GM10248 (cell line): ENCODE measurements around the gene CORO2A.

Experiments
- CTCF ChIA-PET: fragments of 300-600 bp; sonication (Branson Sonifier 250); formaldehyde crosslinking; extraction: SDS; loops from one replicate; lab custom pipeline; 2021; ENCODE audit warnings: antibody characterized with exemption; lab: Yijun Ruan, JAX
- POLR2A ChIA-PET: fragments of 350-650 bp; sonication (Branson Sonifier 250); formaldehyde crosslinking; extraction: SDS; loops from one replicate; lab custom pipeline; 2020; ENCODE audit warnings: antibody characterized with exemption; lab: Yijun Ruan, JAX
- DNase-seq: peaks from one replicate; pipeline ENCODE4 v3.0.0; 2012; ENCODE audit errors: extremely low spot score
- CTCF ChIP-seq: IDR thresholded peaks from 2 replicates; pipeline ENCODE4 v1.5.1; 2012; ENCODE audit warnings: mild to moderate bottlenecking, low read depth; ENCODE audit errors: extremely low read depth, missing control alignments, control extremely low read depth

The CORO2A gene

GRCh38 chr9:98099346-98099745 lies 93.1 kb downstream of the CORO2A start:
- no peak for TF ChIP-seq CTCF
- POLR2A ChIA-PET: interaction anchor here (0.6 kb wide), 1 partner anchor 387 kb away, joined by 3 read pairs; no protein-coding TSS in a partner anchor
- CTCF ChIA-PET: interaction anchor here (0.8 to 2.8 kb wide), 3 partner anchors 9 to 31 kb away, joined by 3 to 6 read pairs (median 3); partner anchors contain the start of gene TRIM14
- no peak for DNase-seq

DNA sequence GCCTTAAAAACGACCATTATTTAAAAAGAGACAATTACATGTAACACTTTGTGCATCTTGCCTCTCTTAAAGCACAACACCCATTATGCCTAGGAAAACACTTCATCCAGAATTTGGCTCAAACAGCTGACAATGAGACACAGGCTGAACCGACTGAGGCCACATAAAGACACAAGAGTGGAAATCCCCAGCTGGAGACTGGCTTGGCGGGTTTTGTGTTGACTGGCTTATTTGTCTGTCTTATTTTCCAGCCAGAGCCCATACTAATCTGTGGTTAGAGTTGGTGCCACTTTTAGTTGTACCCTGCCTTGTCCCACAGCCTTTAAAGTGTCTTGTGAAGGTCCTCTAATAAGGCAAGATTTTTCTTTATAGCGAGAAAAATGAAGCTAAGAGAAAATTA lies 94.6 kb downstream of the CORO2A start:
- ChIA-PET CTCF (interaction anchor here (0.8 to 2.3 kb wide), 15 partner anchors 8 to 165 kb away, joined by 3 to 9 read pairs (median 3); partner anchors contain the start of gene ANP32B), POLR2A (interaction anchor here (0.5 to 0.6 kb wide), 2 partner anchors 126 to 162 kb away, joined by 3 to 4 read pairs; no protein-coding TSS in a partner anchor)
- DNase-seq: peak; percentile 48
- no peak for TF ChIP-seq CTCF

DNA sequence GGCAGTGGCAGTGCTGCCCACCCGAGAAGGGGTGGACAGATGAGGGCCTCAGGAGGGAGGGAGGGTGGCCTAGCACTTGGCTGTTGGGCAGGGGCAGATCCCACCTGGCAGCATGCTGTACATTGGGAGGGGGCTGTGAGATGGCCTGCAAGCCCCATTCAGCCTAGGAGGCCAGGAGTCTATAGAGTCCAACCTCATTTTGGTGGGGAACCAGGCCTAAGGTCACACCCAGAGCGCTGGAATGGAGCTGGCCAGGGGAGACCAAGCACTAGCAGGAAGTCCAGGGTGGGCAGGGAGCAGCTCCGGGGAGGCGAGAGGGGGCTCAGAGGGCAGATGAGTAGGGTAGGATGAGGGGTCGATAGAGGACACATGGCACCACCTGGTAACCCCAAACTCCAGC lies 96.3 kb downstream of the CORO2A start:
- no peak for TF ChIP-seq CTCF
- CTCF ChIA-PET: interaction anchor here (1.4 to 1.8 kb wide), 2 partner anchors 9 to 109 kb away, joined by 4 read pairs; no protein-coding TSS in a partner anchor
- POLR2A ChIA-PET: no interaction called here
- DNase-seq: no peak

DNA sequence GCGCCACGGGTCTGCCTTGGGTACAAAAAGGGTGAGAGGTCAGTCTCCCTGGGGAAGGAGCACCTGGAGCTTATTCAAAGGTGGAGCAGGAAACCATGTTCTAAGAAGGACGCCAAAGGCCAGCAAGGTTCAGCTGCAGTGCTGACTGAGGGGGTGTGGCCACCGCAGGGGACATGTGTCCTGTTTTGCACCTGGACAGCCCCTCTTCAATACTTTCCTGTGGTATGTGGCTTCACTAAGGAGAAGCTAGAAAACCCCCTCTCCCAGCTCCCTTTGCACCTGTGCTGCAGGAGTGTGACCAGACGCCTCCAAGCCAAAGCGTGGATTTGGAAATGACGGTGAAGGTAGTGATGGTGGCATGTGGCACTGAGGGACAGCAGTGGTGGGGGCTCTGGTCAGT lies 97.0 kb downstream of the CORO2A start:
- no peak for TF ChIP-seq CTCF
- CTCF ChIA-PET: interaction anchor here (0.9 to 1.8 kb wide), 4 partner anchors 9 to 167 kb away, joined by 3 to 4 read pairs (median 3); no protein-coding TSS in a partner anchor
- no peak for DNase-seq
- POLR2A ChIA-PET: no interaction called here

DNA sequence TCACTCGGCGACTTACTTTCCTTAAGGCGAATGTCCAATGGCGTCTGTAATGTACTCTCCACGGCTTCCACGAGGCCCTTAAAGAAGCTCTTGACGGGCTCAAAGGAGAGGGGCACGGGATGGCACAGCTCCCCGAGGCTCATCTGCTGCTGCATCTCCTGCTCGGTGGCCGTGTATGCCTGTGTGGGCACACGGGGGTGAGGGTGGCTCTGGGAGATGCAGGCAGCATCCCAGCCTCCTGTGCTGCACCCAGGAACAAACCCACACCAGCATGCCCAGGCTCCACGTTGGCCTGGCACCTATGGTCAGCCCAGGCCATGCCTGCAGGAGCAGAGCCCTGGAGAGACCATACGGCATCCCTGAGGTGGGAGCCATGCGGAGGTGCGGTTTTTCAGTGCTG lies 97.6 kb downstream of the CORO2A start:
- ChIA-PET POLR2A (no interaction called here), CTCF (interaction anchor here (0.9 to 1.4 kb wide), 3 partner anchors 9 to 168 kb away, joined by 3 read pairs; no protein-coding TSS in a partner anchor)
- TF ChIP-seq CTCF: no peak
- no peak for DNase-seq

DNA sequence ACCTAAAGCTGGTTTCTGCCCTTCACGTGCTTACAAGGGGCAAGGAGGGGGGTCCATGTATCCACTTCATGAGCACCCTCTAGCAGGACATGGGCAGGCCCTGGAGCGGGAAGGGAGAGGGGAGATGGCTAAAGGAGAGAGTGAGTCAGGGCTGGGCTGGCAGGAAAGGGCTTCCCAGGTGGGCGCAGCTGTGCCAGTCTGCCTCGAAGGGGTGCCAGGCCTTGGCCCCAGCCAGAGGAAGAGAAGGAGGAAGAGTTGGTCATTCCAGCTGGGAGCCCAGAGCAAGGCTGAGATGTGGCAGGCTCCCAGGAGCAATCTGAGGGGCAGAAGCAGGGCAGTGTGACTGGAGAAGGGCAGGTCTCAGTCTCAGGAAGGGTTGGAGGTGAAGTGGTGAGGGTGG lies 98.1 kb downstream of the CORO2A start:
- no peak for TF ChIP-seq CTCF
- CTCF ChIA-PET: interaction anchor here (1.0 to 1.4 kb wide), 3 partner anchors 8 to 40 kb away, joined by 3 read pairs; no protein-coding TSS in a partner anchor
- DNase-seq: no peak
- POLR2A ChIA-PET: no interaction called here

DNA sequence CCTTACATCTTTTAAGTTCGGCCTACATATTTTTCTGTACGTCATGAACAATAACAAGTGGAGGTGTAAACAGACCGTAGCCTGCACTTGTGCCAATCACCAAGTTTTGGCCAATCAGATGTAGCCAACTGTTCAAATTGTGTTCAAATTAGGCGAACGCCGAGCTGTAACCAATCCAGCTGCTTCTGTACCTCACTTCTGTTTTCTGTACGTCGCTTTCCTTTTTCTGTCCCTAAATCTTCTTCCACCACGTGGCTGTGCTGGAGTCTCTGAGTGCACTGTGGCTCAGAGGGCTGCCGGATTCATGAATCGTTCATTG lies 99.9 kb downstream of the CORO2A start:
- POLR2A ChIA-PET: no interaction called here
- no peak for TF ChIP-seq CTCF
- CTCF ChIA-PET: interaction anchor here (0.8 to 1.9 kb wide), 4 partner anchors 12 to 171 kb away, joined by 3 to 8 read pairs (median 4); partner anchors contain the start of gene TBC1D2
- DNase-seq: no peak
